ENCODE measurements around the gene HIVEP2. TPM values are rescaled to one million over a fixed set of nuclear protein-coding genes. Genes with fewer than 3 reads are reported as not detected.

The HIVEP2 gene
- total RNA-seq, 1 donor from 2014 or later: 28.6 TPM

GRCh38 chr6:142892254-142893021, 52.5 kb downstream of the HIVEP2 start:
- peak; percentile 29 for DNase-seq

- no peak for DNase-seq
Measured at GRCh38 chr6:142891454-142891853, 53.5 kb downstream of the HIVEP2 start.

GRCh38 chr6:142888456-142888855, 56.5 kb downstream of the HIVEP2 start:
- no peak for DNase-seq

GRCh38 chr6:142887517-142887916, 57.5 kb downstream of the HIVEP2 start:
- no peak for DNase-seq

GRCh38 chr6:142886431-142887170, 58.4 kb downstream of the HIVEP2 start:
- DNase-seq: peak; percentile 52

GRCh38 chr6:142885182-142885867, 59.7 kb downstream of the HIVEP2 start:
- peak; percentile 81 for DNase-seq

- DNase-seq: no peak
Measured at GRCh38 chr6:142884214-142885035, 60.6 kb downstream of the HIVEP2 start.

- peak; percentile 18 for DNase-seq
Measured at GRCh38 chr6:142883011-142883410, 62.0 kb downstream of the HIVEP2 start.

GRCh38 chr6:142881761-142882160, 63.2 kb downstream of the HIVEP2 start:
- DNase-seq: no peak

- no peak for DNase-seq
Measured at GRCh38 chr6:142881290-142881689, 63.7 kb downstream of the HIVEP2 start.

GRCh38 chr6:142880201-142880600, 64.8 kb downstream of the HIVEP2 start:
- peak; percentile 60 for DNase-seq

- peak; percentile 79 for DNase-seq
Measured at GRCh38 chr6:142879527-142879926, 65.4 kb downstream of the HIVEP2 start.

GRCh38 chr6:142879076-142879475, 65.9 kb downstream of the HIVEP2 start:
- no peak for DNase-seq

GRCh38 chr6:142878407-142878806, 66.6 kb downstream of the HIVEP2 start:
- no peak for DNase-seq

GRCh38 chr6:142874676-142875075, 70.3 kb downstream of the HIVEP2 start:
- no peak for DNase-seq

- no peak for DNase-seq
Measured at GRCh38 chr6:142872376-142872775, 72.6 kb downstream of the HIVEP2 start.

- no peak for DNase-seq
Measured at GRCh38 chr6:142871910-142872331, 73.1 kb downstream of the HIVEP2 start.

GRCh38 chr6:142870787-142871415, 74.1 kb downstream of the HIVEP2 start:
- DNase-seq: no peak

- DNase-seq: no peak
Measured at GRCh38 chr6:142868917-142869316, 76.1 kb downstream of the HIVEP2 start.

- peak; percentile 25 for DNase-seq
Measured at GRCh38 chr6:142867988-142868812, 76.8 kb downstream of the HIVEP2 start.

- DNase-seq: peak; percentile 81
Measured at GRCh38 chr6:142867355-142867801, 77.6 kb downstream of the HIVEP2 start.

Data from tongue (tissue), 2 donors.